ENCODE results near the gene GNG12. TPM values are rescaled to one million over a fixed set of nuclear protein-coding genes. Genes with fewer than 3 reads are reported as not detected.

Gene GNG12
- total RNA-seq, 1 experiment from 2014 or later: 102 TPM

DNA sequence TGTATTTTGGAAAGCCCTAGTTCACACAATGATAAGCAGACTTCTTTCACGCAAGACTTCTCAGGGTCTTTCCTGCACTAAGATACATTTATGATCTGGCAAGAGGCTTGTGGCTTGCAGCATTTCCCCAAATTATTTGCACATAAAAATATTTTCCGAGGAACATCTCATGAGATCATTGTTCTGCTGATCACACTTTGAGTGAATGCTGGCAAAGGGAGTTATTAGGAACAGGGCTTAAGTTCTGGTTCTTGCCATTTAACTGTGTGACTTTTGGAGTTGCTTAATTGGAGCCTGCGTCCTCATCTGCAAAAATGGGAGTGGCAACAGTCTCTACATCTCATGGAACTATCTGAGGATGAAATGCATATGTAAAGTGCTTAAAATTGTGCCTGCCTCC is 98.1 kb downstream of the GNG12 start:
- intact Hi-C loops (cut with micrococcal nuclease; ENCODE audit: unreplicated experiment): no loop called here
- Histone ChIP-seq H3K36me3 (ENCODE audit: low read depth) (no peaks in the 10 kb centered on the region), H3K9me2 (ENCODE audit: insufficient read depth) (no peaks in the 10 kb centered on the region), H3K27me3 (ENCODE audit: insufficient read depth, low read depth) (no peaks in the 10 kb centered on the region), H3K79me2 (ENCODE audit: low read depth) (no peaks in the 10 kb centered on the region), H3K9me3 (ENCODE audit: insufficient read depth, low read depth) (no peaks in the 10 kb centered on the region), H3K4me1 (replicated peaks; ENCODE audit: insufficient read depth) (peaks cover 9% of the 10 kb centered on the region), H3F3A (ENCODE audit: insufficient read depth, low read depth) (no peaks in the 10 kb centered on the region; the same call in 1 of the 2 replicates), H2AFZ (no peak overlapping the region), H3K4me3 (no peak overlapping the region), H4K20me1 (ENCODE audit: insufficient read depth) (no peaks in the 10 kb centered on the region), H3K4me2 (no peak overlapping the region), H3K27ac (no peak overlapping the region; the same call in 1 of the 2 replicates)
- ChIA-PET CTCF (no interaction called here), POLR2A (ENCODE audit: unreplicated experiment) (no interaction called here)
- peak in 1 of 2 experiments; percentile 11 for DNase-seq
- no TSS peak for BruUV-seq (replicated peaks)
- TF ChIP-seq EZH2 (IDR thresholded peaks at IDR 0.05; ENCODE audit: low read depth): no peak
- TF ChIP-seq, protein P1, sequence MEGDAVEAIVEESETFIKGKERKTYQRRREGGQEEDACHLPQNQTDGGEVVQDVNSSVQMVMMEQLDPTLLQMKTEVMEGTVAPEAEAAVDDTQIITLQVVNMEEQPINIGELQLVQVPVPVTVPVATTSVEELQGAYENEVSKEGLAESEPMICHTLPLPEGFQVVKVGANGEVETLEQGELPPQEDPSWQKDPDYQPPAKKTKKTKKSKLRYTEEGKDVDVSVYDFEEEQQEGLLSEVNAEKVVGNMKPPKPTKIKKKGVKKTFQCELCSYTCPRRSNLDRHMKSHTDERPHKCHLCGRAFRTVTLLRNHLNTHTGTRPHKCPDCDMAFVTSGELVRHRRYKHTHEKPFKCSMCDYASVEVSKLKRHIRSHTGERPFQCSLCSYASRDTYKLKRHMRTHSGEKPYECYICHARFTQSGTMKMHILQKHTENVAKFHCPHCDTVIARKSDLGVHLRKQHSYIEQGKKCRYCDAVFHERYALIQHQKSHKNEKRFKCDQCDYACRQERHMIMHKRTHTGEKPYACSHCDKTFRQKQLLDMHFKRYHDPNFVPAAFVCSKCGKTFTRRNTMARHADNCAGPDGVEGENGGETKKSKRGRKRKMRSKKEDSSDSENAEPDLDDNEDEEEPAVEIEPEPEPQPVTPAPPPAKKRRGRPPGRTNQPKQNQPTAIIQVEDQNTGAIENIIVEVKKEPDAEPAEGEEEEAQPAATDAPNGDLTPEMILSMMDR (conservative IDR thresholded peaks at IDR 0.05): no peak

DNA sequence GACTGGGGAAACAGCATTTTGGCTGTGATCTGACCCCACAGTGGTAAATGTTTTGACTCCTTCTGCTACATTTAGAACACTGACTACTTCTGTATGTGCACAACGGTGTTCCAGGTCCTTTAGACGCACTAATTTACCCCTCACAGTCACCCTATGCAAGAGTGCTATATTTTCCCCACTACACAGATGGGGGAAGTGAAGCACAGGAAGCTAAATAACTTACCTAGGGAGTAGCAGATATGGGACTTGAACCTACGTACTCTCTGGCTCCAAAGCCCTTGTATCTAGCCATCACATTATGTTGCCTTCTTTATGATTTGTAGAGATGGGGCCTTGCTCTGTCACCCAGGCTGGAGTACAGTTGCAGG is 99.0 kb downstream of the GNG12 start:
- H2AFZ ChIP-seq: no peak overlapping the region
- H3K4me2 ChIP-seq: no peak overlapping the region
- no peaks in the 10 kb centered on the region; the same call in 1 of the 2 replicates for H3F3A ChIP-seq (ENCODE audit: insufficient read depth, low read depth)
- intact Hi-C loops (cut with micrococcal nuclease; ENCODE audit: unreplicated experiment): no loop called here
- ChIA-PET CTCF (interaction anchor here (0.6 kb wide), 1 partner anchor 99 kb away, joined by 3 read pairs; no protein-coding TSS in a partner anchor), POLR2A (ENCODE audit: unreplicated experiment) (no interaction called here)
- no peaks in the 10 kb centered on the region for H4K20me1 ChIP-seq (ENCODE audit: insufficient read depth)
- no peaks in the 10 kb centered on the region for H3K9me3 ChIP-seq (ENCODE audit: insufficient read depth, low read depth)
- H3K4me3 ChIP-seq: no peak overlapping the region
- H3K27ac ChIP-seq: no peak overlapping the region
- DNase-seq: peak in 1 of 2 experiments; percentile 28
- peaks cover 9% of the 10 kb centered on the region for H3K4me1 ChIP-seq (replicated peaks; ENCODE audit: insufficient read depth)
- H3K9me2 ChIP-seq (ENCODE audit: insufficient read depth): no peaks in the 10 kb centered on the region
- H3K36me3 ChIP-seq (ENCODE audit: low read depth): no peaks in the 10 kb centered on the region
- H3K27me3 ChIP-seq (ENCODE audit: insufficient read depth, low read depth): no peaks in the 10 kb centered on the region
- no TSS peak for BruUV-seq (replicated peaks)
- TF ChIP-seq EZH2 (IDR thresholded peaks at IDR 0.05; ENCODE audit: low read depth): no peak
- TF ChIP-seq, protein P1 (conservative IDR thresholded peaks at IDR 0.05): no peak
- H3K79me2 ChIP-seq (ENCODE audit: low read depth): no peaks in the 10 kb centered on the region

DNA sequence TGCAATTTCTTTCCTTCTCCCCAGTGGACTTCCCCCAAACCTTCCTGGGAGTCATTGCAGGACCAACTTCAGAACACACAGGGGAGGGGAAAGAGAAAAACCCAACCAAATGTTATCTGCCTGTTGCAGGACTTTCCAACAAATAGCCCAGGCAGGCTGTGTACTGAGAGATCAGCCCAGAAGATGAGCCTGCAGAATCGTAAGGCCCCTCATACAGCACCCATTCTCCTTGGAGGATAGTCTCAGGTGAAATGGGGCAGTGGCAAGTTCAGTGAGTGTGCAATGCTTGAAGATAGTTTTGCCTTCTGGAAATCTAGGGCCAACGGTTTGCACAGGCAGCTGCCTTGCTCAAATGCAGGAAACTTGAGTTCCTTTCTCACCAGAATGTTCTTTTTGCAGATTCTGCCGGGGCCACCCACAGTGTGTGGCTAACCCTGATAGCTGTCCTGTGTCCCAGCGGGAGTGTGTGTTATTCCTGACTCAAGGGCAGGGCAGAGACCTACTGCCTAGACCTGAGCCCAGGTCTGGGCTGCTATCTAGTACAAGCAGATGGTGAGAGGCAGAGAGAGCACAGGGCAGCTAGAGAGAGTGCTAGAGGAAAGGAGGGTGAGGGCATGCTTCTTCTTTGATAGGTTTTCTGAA is 99.5 kb downstream of the GNG12 start:
- Histone ChIP-seq H3K4me1 (replicated peaks; ENCODE audit: insufficient read depth) (peaks cover 9% of the 10 kb centered on the region), H3K4me2 (no peak overlapping the region), H3K9me3 (ENCODE audit: insufficient read depth, low read depth) (no peaks in the 10 kb centered on the region), H3K36me3 (ENCODE audit: low read depth) (no peaks in the 10 kb centered on the region), H3F3A (ENCODE audit: insufficient read depth, low read depth) (no peaks in the 10 kb centered on the region; the same call in 1 of the 2 replicates), H3K27me3 (ENCODE audit: insufficient read depth, low read depth) (no peaks in the 10 kb centered on the region), H3K27ac (no peak overlapping the region), H3K4me3 (no peak overlapping the region), H4K20me1 (ENCODE audit: insufficient read depth) (no peaks in the 10 kb centered on the region), H3K79me2 (ENCODE audit: low read depth) (no peaks in the 10 kb centered on the region), H3K9me2 (ENCODE audit: insufficient read depth) (no peaks in the 10 kb centered on the region), H2AFZ (no peak overlapping the region)
- CTCF ChIA-PET: no interaction called here
- TF ChIP-seq, protein P1 (conservative IDR thresholded peaks at IDR 0.05): no peak
- TF ChIP-seq EZH2 (IDR thresholded peaks at IDR 0.05; ENCODE audit: low read depth): no peak
- no TSS peak for BruUV-seq (replicated peaks)
- intact Hi-C loops (cut with micrococcal nuclease; ENCODE audit: unreplicated experiment): no loop called here
- POLR2A ChIA-PET (ENCODE audit: unreplicated experiment): no interaction called here
- DNase-seq: peak in 1 of 2 experiments; percentile 24

Measured in PC-9 (cell line).